HFF-Myc (cell line): Measurements from ENCODE around the gene ALPK3.

Experiments
- DNase-seq: peaks from one replicate; pipeline ENCODE4 v3.0.0-alpha.2; 2011; ENCODE audit warnings: low read depth; ENCODE audit errors: extremely low read depth
- H3K4me3 ChIP-seq: replicated peaks from 2 replicates; pipeline ENCODE4 v1.5.1; 2011; ENCODE audit warnings: low read depth, mild to moderate bottlenecking, control low read depth, low read length
- TF ChIP-seq, protein P1 (sequence below): IDR thresholded peaks from 2 replicates; pipeline ENCODE4 v1.5.1; 2012; ENCODE audit warnings: mild to moderate bottlenecking, low read depth, low read length, control low read depth; ENCODE audit errors: missing control alignments

ALPK3 gene

DNA sequence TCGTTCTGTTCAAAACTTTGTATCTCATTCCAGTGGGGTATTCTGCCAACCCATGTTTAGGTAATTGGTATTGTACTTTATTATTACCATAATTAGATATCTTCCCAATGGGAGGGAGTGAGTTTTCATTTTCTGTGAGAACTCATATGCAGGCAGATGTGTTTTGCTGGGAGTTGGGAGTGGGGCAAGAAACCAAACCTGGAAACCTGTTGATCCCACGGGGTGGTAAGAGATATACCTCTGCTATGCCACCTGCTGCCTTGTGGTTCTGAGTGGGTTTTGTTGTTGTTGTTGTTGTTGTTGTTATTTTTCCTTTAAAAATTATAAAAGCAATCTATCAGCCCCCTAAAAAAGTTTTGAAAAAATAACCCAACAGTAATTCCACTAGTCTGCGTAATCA lies 36.7 kb upstream of the ALPK3 start:
- TF ChIP-seq, protein P1, sequence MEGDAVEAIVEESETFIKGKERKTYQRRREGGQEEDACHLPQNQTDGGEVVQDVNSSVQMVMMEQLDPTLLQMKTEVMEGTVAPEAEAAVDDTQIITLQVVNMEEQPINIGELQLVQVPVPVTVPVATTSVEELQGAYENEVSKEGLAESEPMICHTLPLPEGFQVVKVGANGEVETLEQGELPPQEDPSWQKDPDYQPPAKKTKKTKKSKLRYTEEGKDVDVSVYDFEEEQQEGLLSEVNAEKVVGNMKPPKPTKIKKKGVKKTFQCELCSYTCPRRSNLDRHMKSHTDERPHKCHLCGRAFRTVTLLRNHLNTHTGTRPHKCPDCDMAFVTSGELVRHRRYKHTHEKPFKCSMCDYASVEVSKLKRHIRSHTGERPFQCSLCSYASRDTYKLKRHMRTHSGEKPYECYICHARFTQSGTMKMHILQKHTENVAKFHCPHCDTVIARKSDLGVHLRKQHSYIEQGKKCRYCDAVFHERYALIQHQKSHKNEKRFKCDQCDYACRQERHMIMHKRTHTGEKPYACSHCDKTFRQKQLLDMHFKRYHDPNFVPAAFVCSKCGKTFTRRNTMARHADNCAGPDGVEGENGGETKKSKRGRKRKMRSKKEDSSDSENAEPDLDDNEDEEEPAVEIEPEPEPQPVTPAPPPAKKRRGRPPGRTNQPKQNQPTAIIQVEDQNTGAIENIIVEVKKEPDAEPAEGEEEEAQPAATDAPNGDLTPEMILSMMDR, result no peak
- DNase-seq, result no peak
- H3K4me3 ChIP-seq, result no peak overlapping the region

DNA sequence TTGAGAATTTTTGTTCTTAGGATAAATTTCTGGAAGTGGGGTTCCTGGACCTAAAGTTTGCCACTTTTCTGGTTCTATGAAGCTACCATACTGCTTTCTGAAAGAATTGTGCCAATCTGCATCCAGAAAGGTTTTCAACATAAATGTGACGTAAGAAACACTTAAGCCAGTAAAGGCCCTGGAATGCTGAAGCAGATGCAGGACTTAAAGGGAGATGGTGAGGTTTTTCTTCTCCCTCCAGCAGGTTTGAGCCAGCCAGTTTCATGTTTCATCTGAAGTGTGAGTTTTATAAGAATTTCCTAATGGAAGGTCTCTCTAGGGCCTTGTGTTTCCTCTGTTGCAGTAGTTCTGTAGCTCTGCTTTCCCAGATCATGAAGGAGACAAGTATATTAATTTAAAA lies 35.7 kb upstream of the ALPK3 start:
- TF ChIP-seq, protein P1, result no peak
- no peak for DNase-seq
- no peak overlapping the region for H3K4me3 ChIP-seq

DNA sequence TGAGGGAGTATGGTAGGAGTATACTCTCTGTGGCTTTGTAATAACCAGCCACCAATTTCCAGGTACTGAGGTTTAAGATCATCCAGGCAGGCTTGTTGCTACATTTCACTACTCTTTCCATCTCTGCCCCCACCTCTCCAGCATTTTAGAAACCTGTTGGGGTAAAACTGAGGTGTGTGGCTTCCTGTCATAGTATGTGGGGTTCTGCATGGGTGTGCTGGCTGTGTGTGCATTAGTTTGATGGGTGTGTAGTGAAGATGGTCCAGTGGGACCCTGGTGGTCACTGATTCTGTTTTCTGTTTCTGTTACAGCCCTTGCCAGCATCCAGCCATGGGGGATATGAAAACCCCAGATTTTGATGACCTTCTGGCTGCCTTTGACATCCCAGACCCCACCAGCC lies 34.8 kb upstream of the ALPK3 start:
- TF ChIP-seq, protein P1, result no peak
- DNase-seq, result no peak
- no peak overlapping the region for H3K4me3 ChIP-seq

DNA sequence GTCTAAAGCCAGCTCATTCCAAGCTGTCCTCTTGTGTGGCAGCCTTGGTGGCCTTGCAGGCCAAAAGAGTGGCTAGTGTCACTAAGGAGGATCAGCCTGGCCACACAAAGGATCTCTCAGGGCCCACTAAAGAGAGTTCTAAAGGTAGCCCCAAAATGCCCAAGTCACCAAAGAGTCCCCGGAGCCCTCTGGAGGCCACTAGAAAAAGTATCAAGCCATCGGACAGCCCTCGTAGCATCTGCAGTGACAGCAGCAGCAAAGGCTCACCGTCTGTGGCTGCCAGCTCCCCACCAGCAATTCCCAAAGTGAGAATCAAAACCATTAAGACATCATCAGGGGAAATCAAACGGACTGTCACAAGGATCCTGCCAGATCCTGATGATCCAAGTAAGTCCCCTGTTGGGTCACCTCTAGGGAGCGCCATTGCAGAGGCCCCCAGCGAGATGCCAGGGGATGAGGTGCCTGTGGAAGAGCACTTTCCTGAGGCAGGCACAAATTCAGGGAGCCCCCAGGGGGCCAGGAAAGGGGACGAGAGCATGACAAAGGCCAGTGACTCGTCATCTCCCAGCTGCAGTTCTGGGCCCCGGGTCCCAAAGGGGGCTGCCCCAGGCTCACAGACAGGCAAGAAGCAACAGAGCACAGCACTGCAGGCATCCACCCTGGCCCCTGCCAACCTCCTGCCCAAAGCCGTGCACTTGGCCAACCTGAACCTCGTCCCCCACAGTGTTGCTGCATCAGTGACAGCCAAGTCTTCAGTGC lies 33.5 kb upstream of the ALPK3 start:
- no peak overlapping the region for H3K4me3 ChIP-seq
- DNase-seq, result no peak
- TF ChIP-seq, protein P1, result no peak

DNA sequence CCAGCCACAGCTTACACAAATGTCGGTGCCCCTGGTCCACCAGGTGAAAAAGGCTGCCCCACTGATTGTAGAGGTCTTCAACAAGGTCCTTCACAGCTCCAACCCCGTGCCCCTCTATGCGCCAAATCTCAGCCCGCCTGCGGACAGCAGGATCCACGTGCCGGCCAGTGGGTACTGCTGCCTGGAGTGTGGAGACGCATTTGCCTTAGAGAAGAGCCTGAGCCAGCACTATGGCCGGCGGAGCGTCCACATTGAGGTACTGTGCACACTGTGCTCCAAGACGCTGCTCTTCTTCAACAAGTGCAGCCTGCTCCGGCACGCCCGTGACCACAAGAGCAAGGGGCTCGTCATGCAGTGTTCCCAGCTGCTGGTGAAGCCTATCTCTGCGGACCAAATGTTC lies 32.9 kb upstream of the ALPK3 start:
- DNase-seq, result no peak
- TF ChIP-seq, protein P1, result no peak
- H3K4me3 ChIP-seq, result no peak overlapping the region

DNA sequence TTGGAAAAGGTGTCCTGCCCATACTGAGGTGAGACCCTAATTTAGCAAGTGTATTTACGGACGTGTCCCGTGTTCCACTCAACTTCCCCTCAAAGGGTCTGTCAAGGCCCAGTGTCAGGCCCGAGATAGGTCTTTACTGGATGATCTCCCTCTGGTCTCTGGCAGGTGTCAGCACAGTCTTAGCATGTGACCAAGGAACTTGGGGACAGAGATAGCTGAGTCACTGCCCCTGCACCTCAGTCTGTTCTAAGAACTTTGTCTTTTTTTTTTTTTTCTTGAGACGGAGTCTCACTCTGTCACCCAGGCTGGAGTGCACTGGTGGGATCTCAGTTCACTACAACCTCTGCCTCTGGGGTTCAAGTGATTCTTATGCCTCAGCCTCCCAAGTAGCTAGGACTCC lies 32.1 kb upstream of the ALPK3 start:
- no peak for DNase-seq
- TF ChIP-seq, protein P1, result no peak

DNA sequence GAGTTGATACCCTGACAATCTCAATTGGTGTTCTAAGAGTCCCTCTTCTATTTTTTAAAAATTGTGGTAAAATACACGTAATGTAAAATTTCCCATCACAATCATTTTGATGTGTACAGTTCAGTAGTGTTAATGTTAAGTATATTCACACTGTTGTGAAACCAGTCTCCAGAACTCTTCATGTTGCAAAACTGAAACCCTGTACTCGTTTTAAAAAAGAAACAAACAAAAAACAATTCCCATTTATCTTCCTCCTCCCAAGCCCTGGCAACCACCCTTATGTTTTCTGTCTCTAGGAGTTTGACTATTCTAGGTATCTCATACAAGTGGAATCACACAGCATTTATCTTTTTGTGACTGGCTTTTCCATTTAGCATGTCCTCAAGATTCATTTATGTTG lies 28.7 kb upstream of the ALPK3 start:
- TF ChIP-seq, protein P1, result no peak
- no peak for DNase-seq
- no peak overlapping the region for H3K4me3 ChIP-seq

More for the DNA sequence above, 32.1 kb upstream of the ALPK3 start:
- H3K4me3 ChIP-seq, result no peak overlapping the region
